Measurements from ENCODE around the gene BUD31. TPM values are rescaled to one million over a fixed set of nuclear protein-coding genes. Genes with fewer than 3 reads are reported as not detected.

Gene BUD31
- polyA plus RNA-seq, 1 experiment, result 82.3 TPM

GRCh38 chr7:99461221-99461620 lies 52.5 kb downstream of the BUD31 start:
- ChIA-PET CTCF (no interaction called here), POLR2A (no interaction called here)
- Histone ChIP-seq H3K27ac (ENCODE audit: low read depth, low read length) (no peak overlapping the region), H3K4me3 (ENCODE audit: low read depth, low read length) (no peak overlapping the region), H3K27me3 (ENCODE audit: control insufficient read depth, insufficient read depth, low read length) (no peaks in the 10 kb centered on the region), H3K9me3 (ENCODE audit: control insufficient read depth, insufficient read depth, low read length) (peaks cover 3% of the 10 kb centered on the region; the same call in 1 of the 2 replicates)
- DNase-seq (ENCODE audit: low read depth, low spot score), result no peak
- TF ChIP-seq CTCF (IDR thresholded peaks at IDR 0.05; ENCODE audit: low read depth, low read length), result 0 out of 2 replicates have a peak, but pooled peaks have one; percentile 11

GRCh38 chr7:99465421-99465768 lies 56.6 kb downstream of the BUD31 start:
- TF ChIP-seq CTCF (IDR thresholded peaks at IDR 0.05; ENCODE audit: low read depth, low read length), result no peak
- CTCF ChIA-PET, result interaction anchor here (0.6 to 0.7 kb wide), 3 partner anchors 8 to 528 kb away, joined by 3 to 10 read pairs (median 3); no protein-coding TSS in a partner anchor
- DNase-seq (ENCODE audit: low read depth, low spot score), result no peak

GRCh38 chr7:99468336-99468918 lies 59.7 kb downstream of the BUD31 start:
- H3K27ac ChIP-seq (ENCODE audit: low read depth, low read length), result no peak overlapping the region
- DNase-seq (ENCODE audit: low read depth, low spot score), result no peak
- peaks cover 7% of the 10 kb centered on the region; the same call in 1 of the 2 replicates for H3K9me3 ChIP-seq (ENCODE audit: control insufficient read depth, insufficient read depth, low read length)
- TF ChIP-seq CTCF (IDR thresholded peaks at IDR 0.05; ENCODE audit: low read depth, low read length), result no peak
- no peaks in the 10 kb centered on the region for H3K27me3 ChIP-seq (ENCODE audit: control insufficient read depth, insufficient read depth, low read length)
- CTCF ChIA-PET, result no interaction called here
- H3K4me3 ChIP-seq (ENCODE audit: low read depth, low read length), result no peak overlapping the region
- POLR2A ChIA-PET, result interaction anchor here (0.6 kb wide), 1 partner anchor 550 kb away, joined by 10 read pairs; no protein-coding TSS in a partner anchor

More at GRCh38 chr7:99465421-99465768, 56.6 kb downstream of the BUD31 start:
- POLR2A ChIA-PET, result no interaction called here
- Histone ChIP-seq H3K4me3 (ENCODE audit: low read depth, low read length) (peak overlapping the region; percentile 97), H3K27ac (ENCODE audit: low read depth, low read length) (peak overlapping the region; percentile 73), H3K9me3 (ENCODE audit: control insufficient read depth, insufficient read depth, low read length) (peaks cover 7% of the 10 kb centered on the region; the same call in 1 of the 2 replicates), H3K27me3 (ENCODE audit: control insufficient read depth, insufficient read depth, low read length) (no peaks in the 10 kb centered on the region)

Other genes starting within 250 kb of the BUD31 start
- not detected in 2 replicates for gene KPNA7, start 200.9 kb upstream of the BUD31 start, polyA plus RNA-seq (2011; rRNA removed)
- gene MYH16, start 136.1 kb upstream of the BUD31 start, polyA plus RNA-seq (2011; rRNA removed), result not detected in 2 replicates
- gene ARPC1A, start 83.1 kb upstream of the BUD31 start, polyA plus RNA-seq (2011; rRNA removed), result 259 and 282 TPM in 2 replicates
- gene ARPC1B, start 34.2 kb upstream of the BUD31 start, polyA plus RNA-seq (2011; rRNA removed), result 190 and 245 TPM in 2 replicates
- 60.2 and 68.1 TPM in 2 replicates for gene PDAP1, start 372 bp upstream of the BUD31 start, polyA plus RNA-seq (2011; rRNA removed)
- gene PTCD1, start 29.8 kb downstream of the BUD31 start, polyA plus RNA-seq (2011; rRNA removed), result 2.7 and 3.0 TPM in 2 replicates
- gene CPSF4, start 30.0 kb downstream of the BUD31 start, polyA plus RNA-seq (2011; rRNA removed), result 27.6 and 32.2 TPM in 2 replicates
- gene ATP5MF, start 57.2 kb downstream of the BUD31 start, polyA plus RNA-seq (2011; rRNA removed), result 591 and 634 TPM in 2 replicates
- gene ZNF789, start 63.9 kb downstream of the BUD31 start, polyA plus RNA-seq (2011; rRNA removed), result 7.9 and 8.3 TPM in 2 replicates
- 9.4 TPM in 2 replicates for gene ZNF394, start 91.3 kb downstream of the BUD31 start, polyA plus RNA-seq (2011; rRNA removed)
- 11.5 and 13.4 TPM in 2 replicates for gene ZKSCAN5, start 95.7 kb downstream of the BUD31 start, polyA plus RNA-seq (2011; rRNA removed)
- 8.1 and 11.8 TPM in 2 replicates for gene FAM200A, start 143.1 kb downstream of the BUD31 start, polyA plus RNA-seq (2011; rRNA removed)
- gene ZNF655, start 149.7 kb downstream of the BUD31 start, polyA plus RNA-seq (2011; rRNA removed), result 62.9 and 79.3 TPM in 2 replicates
- gene TMEM225B, start 189.3 kb downstream of the BUD31 start, polyA plus RNA-seq (2011; rRNA removed), result 0.72 and 1.2 TPM in 2 replicates
- 6.4 and 6.7 TPM in 2 replicates for gene ZSCAN25, start 208.0 kb downstream of the BUD31 start, polyA plus RNA-seq (2011; rRNA removed)